CD14-positive monocyte (primary cell): ENCODE results near the gene B4GALT2. TPM values are rescaled to one million over a fixed set of nuclear protein-coding genes. Genes with fewer than 3 reads are reported as not detected.

Source experiments
- DNase-seq, 3 donors: peaks; one replicate each; pipeline ENCODE4 v3.0.0-alpha.2; 2011 to 2022
- H2AFZ ChIP-seq: 2 replicates; pipeline ENCODE4 v1.6.0; 2012; ENCODE audit warnings: mild to moderate bottlenecking, low read depth, low read length, inconsistent platforms; ENCODE audit not compliant: insufficient read depth, poor library complexity, severe bottlenecking
- H3K27ac ChIP-seq, 2 donors: 1 replicate in 1 of 2; 2 replicates in 1 of 2; pipeline ENCODE4 v1.5.1; 2012 to 2013; ENCODE audit warnings: low read length in 2 of 2, control low read depth in 1 of 2, inconsistent platforms in 1 of 2, low read depth in 1 of 2, mild to moderate bottlenecking in 1 of 2
- H3K27me3 ChIP-seq, 2 donors: one replicate each; pipeline versions ENCODE4 v1.6.0 to v1.6.1; 2011 to 2013; ENCODE audit warnings: low read length in 2 of 2; ENCODE audit not compliant: control insufficient read depth in 2 of 2, insufficient read depth in 2 of 2
- H3K36me3 ChIP-seq, 2 donors: replicated peaks in 1 of 2; 1 replicate in 1 of 2; 2 replicates in 1 of 2; pipeline versions ENCODE4 v1.5.1 to v1.6.1; 2012 to 2013; ENCODE audit warnings: low read length in 2 of 2, control low read depth in 1 of 2, inconsistent platforms in 1 of 2, mild to moderate bottlenecking in 1 of 2; ENCODE audit not compliant: insufficient read depth in 2 of 2, control insufficient read depth in 1 of 2
- H3K4me1 ChIP-seq, 2 donors: 1 replicate in 1 of 2; 2 replicates in 1 of 2; pipeline versions ENCODE4 v1.5.1 to v1.6.1; 2012 to 2013; ENCODE audit warnings: low read length in 2 of 2, control low read depth in 1 of 2, inconsistent platforms in 1 of 2, mild to moderate bottlenecking in 1 of 2, moderate library complexity in 1 of 2; ENCODE audit not compliant: insufficient read depth in 2 of 2, control insufficient read depth in 1 of 2
- H3K4me2 ChIP-seq: replicated peaks from 2 replicates; pipeline ENCODE3; 2012; ENCODE audit warnings: low read length, moderate library complexity, mild to moderate bottlenecking; ENCODE audit not compliant: poor library complexity, severe bottlenecking; ENCODE audit errors: extremely low read depth
- H3K4me3 ChIP-seq, 3 experiments: fragments of 200-600 bp in 1 of 3; sonication (generic) in 1 of 3; replicated peaks in 1 of 3; 1 replicate in 2 of 3; 2 replicates in 1 of 3; pipeline ENCODE4 v1.5.1; 2011 to 2013; ENCODE audit warnings: low read length in 3 of 3, mild to moderate bottlenecking in 3 of 3, control low read depth in 2 of 3, low read depth in 2 of 3, inconsistent platforms in 1 of 3, moderate library complexity in 1 of 3
- H3K79me2 ChIP-seq: 2 replicates; pipeline ENCODE4 v1.6.0; 2012; ENCODE audit warnings: mild to moderate bottlenecking, control low read depth, inconsistent platforms, low read length, moderate library complexity; ENCODE audit not compliant: insufficient read depth
- H3K9ac ChIP-seq: 2 replicates; pipeline ENCODE4 v1.6.0; 2017; ENCODE audit warnings: low read length, mild to moderate bottlenecking; ENCODE audit not compliant: insufficient read depth, poor library complexity, severe bottlenecking
- H3K9me3 ChIP-seq, 2 donors: replicated peaks in 1 of 2; 1 replicate in 1 of 2; 2 replicates in 1 of 2; pipeline versions ENCODE4 v1.5.1 to v1.6.1; 2012 to 2013; ENCODE audit warnings: low read length in 2 of 2, control low read depth in 1 of 2; ENCODE audit not compliant: control insufficient read depth in 1 of 2, insufficient read depth in 1 of 2
- H4K20me1 ChIP-seq: 2 replicates; pipeline ENCODE4 v1.6.0; 2012; ENCODE audit warnings: mild to moderate bottlenecking, low read length, control low read depth, moderate library complexity; ENCODE audit not compliant: insufficient read depth
- H3K27ac Mint-ChIP-seq, 7 donors: one replicate each; pipeline ENCODE4 v1.8.0; 2020; ENCODE audit warnings: mild to moderate bottlenecking in 7 of 7, mixed read lengths in 7 of 7, moderate library complexity in 6 of 7, inconsistent platforms in 2 of 7
- H3K27me3 Mint-ChIP-seq, 3 donors: one replicate each; pipeline ENCODE4 v1.8.0; 2021 to 2022; ENCODE audit warnings: low read depth in 3 of 3, mild to moderate bottlenecking in 3 of 3, mixed read lengths in 3 of 3, moderate library complexity in 3 of 3, inconsistent platforms in 1 of 3
- H3K36me3 Mint-ChIP-seq, 2 donors: one replicate each; pipeline ENCODE4 v1.8.0; 2020; ENCODE audit warnings: mixed read lengths in 2 of 2, inconsistent platforms in 1 of 2, mild to moderate bottlenecking in 1 of 2
- H3K4me1 Mint-ChIP-seq: one replicate; pipeline ENCODE4 v1.8.0; 2020; ENCODE audit warnings: mild to moderate bottlenecking, mixed read lengths
- H3K4me3 Mint-ChIP-seq, 2 donors: one replicate each; pipeline ENCODE4 v1.8.0; 2020; ENCODE audit warnings: mild to moderate bottlenecking in 2 of 2, mixed read lengths in 2 of 2, moderate library complexity in 1 of 2
- H3K9me3 Mint-ChIP-seq, 7 donors: one replicate each; pipeline ENCODE4 v1.8.0; 2020 to 2022; ENCODE audit warnings: mixed read lengths in 7 of 7, mild to moderate bottlenecking in 6 of 7, moderate library complexity in 6 of 7, inconsistent platforms in 2 of 7
- CTCF ChIP-seq: fragments of 200-600 bp; IDR thresholded peaks from one replicate; pipeline ENCODE4 v1.8.0; 2022; ENCODE audit warnings: antibody characterized with exemption, mild to moderate bottlenecking
- WGBS: methylation state at CpG from one replicate; pipeline ENCODE4 v1.1.5; 2013; ENCODE audit warnings: missing lambda C conversion rate; ENCODE audit not compliant: insufficient coverage; 5-methylcytosine and 5-hydroxymethylcytosine counted together
- intact Hi-C, 2 donors: fragments of 100-400 bp; cut with micrococcal nuclease; formaldehyde crosslinking; loops; one replicate each; pipeline versions ENCODE4 v1.15.0 to v1.15.1; 2023
- polyA minus RNA-seq: library from RNA; depleted of rRNA, polyadenylated mRNA; stranded (reverse); fragments of >200 nt; gene quantifications from 2 replicates; pipeline ENCODE4 v1.2.3, GENCODE V29; 2012
- polyA plus RNA-seq, 3 donors: library from polyadenylated mRNA; depleted of rRNA in 1 of 3; unstranded in 2 of 3; stranded (reverse) in 1 of 3; fragments of 300-500 nt in 2 of 3; fragments of >200 nt in 1 of 3; fragmentation: Illumina TruSeq in 2 of 3; gene quantifications; 1 replicate in 2 of 3; 2 replicates in 1 of 3; pipeline ENCODE4 v1.2.3, GENCODE V29; 2012 to 2021
- total RNA-seq, 12 experiments: library from RNA in 1 of 12; stranded (reverse) in 1 of 12; fragments of 120-200 nt in 1 of 12; gene quantifications; one replicate each; pipeline ENCODE4 v1.2.4 and lab custom pipeline; 2013 to 2026; ENCODE audit warnings: mixed read lengths in 6 of 12, inconsistent platforms in 1 of 12

B4GALT2 gene, protein sequence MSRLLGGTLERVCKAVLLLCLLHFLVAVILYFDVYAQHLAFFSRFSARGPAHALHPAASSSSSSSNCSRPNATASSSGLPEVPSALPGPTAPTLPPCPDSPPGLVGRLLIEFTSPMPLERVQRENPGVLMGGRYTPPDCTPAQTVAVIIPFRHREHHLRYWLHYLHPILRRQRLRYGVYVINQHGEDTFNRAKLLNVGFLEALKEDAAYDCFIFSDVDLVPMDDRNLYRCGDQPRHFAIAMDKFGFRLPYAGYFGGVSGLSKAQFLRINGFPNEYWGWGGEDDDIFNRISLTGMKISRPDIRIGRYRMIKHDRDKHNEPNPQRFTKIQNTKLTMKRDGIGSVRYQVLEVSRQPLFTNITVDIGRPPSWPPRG
- 0.91 TPM for total RNA-seq (2013)
- under 1 TPM in 2 of 3 donors, not detected in 1; 0.30 to 0.35 TPM for polyA plus RNA-seq
- 1.1 and 1.2 TPM in 2 replicates for polyA minus RNA-seq
- 0.49 to 8.1 (median 0.90) reads per million in 11 experiments for total RNA-seq (lab: John Stamatoyannopoulos, UW)

- Histone ChIP-seq H3K9ac (peak within 1 kb of the TSS; percentile 34), H4K20me1 (peaks cover 45% of the 10 kb centered on the region), H3K4me2 (peak within 1 kb of the TSS; percentile 91), H3K27ac (peak within 1 kb of the TSS in 1 of 2 donors; percentile 6), H3K79me2 (peaks cover 35% of the 10 kb centered on the region), H2AFZ (peak within 1 kb of the TSS; percentile 14), H3K4me1 (peaks cover 55 to 73% of the 10 kb centered on the region in 2 donors), H3K27me3 (no peaks in the 10 kb centered on the region), H3K36me3 (peaks cover 19 to 25% of the 10 kb centered on the region in 2 donors), H3K9me3 (no peaks in the 10 kb centered on the region), H3K4me3 (peak within 1 kb of the TSS; percentile 29 to 98 (median 42))
- Mint-ChIP-seq H3K36me3 (peaks cover 29 to 31% of the 10 kb centered on the region in 2 donors), H3K9me3 (peaks cover 0 to 2% (median 0%) of the 10 kb centered on the region in 7 donors), H3K4me1 (peaks cover 69% of the 10 kb centered on the region), H3K27ac (peak within 1 kb of the TSS; percentile 37 to 75 (median 66)), H3K4me3 (peak within 1 kb of the TSS; percentile 84 to 89), H3K27me3 (peaks cover 4 to 8% (median 6%) of the 10 kb centered on the region in 3 donors)
- no peak for DNase-seq
- intact Hi-C loops = loop anchor here in 1 of 2 donors (10.0 kb wide), 2 partner anchors 324 to 376 kb away; partner anchors contain the start of genes ERI3 and KDM4A
- WGBS = 8% methylated on average over 40 of the region's 54 CpGs
- no peak for TF ChIP-seq CTCF
These were observed at the start of gene B4GALT2 for GRCh38 chr1:43978551-43979260. B4GALT2 (plus strand) TSS chr1:43979210; CDS start chr1:43981161, 1,951 bp downstream.
